Vagina (tissue), 2 donors: Measurements from ENCODE around the gene CDK5RAP3.

Experiments
- POLR2A ChIP-seq, 2 donors: fragments of 450-650 bp; IDR thresholded peaks; one replicate each; pipeline ENCODE4 v1.6.1; 2017; ENCODE audit warnings: antibody characterized with exemption in 2 of 2, mild to moderate bottlenecking in 2 of 2, moderate library complexity in 2 of 2
- TF ChIP-seq, protein P1 (sequence below), 3 experiments: fragments of 450-650 bp in 2 of 3; fragments of 200-600 bp in 1 of 3; sonication (generic) in 1 of 3; IDR thresholded peaks; one replicate each; pipeline ENCODE4 v1.5.1; 2017 to 2019; ENCODE audit warnings: antibody characterized with exemption in 3 of 3, mild to moderate bottlenecking in 2 of 3, moderate library complexity in 2 of 3

DNA sequence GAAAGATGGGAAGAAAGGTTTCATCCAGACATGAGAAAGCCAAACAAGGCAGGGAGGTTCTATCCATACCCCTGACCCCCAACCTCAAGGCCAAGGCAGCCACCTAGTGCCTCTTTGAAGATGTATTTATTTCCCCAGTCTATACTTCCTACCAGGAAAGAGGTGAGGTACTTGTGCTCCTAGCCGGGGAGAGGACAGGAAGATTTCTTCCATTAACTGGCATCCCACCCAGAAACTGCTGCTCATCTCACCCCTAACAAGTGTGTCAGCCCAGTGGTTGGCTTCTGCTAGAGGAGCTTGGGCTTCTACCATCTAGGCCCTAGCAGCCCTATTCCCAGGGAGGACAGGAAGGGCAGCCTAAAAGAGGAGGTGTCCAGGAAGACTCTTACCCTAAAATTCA is 57.8 kb downstream of the CDK5RAP3 start:
- no peak for TF ChIP-seq POLR2A (IDR thresholded peaks at IDR 0.05)
- TF ChIP-seq, protein P1, sequence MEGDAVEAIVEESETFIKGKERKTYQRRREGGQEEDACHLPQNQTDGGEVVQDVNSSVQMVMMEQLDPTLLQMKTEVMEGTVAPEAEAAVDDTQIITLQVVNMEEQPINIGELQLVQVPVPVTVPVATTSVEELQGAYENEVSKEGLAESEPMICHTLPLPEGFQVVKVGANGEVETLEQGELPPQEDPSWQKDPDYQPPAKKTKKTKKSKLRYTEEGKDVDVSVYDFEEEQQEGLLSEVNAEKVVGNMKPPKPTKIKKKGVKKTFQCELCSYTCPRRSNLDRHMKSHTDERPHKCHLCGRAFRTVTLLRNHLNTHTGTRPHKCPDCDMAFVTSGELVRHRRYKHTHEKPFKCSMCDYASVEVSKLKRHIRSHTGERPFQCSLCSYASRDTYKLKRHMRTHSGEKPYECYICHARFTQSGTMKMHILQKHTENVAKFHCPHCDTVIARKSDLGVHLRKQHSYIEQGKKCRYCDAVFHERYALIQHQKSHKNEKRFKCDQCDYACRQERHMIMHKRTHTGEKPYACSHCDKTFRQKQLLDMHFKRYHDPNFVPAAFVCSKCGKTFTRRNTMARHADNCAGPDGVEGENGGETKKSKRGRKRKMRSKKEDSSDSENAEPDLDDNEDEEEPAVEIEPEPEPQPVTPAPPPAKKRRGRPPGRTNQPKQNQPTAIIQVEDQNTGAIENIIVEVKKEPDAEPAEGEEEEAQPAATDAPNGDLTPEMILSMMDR (IDR thresholded peaks at IDR 0.05): no peak
